ENCODE results near the gene KCNQ1. TPM values are rescaled to one million over a fixed set of nuclear protein-coding genes. Genes with fewer than 3 reads are reported as not detected.

KCNQ1 gene
- total RNA-seq, 4 donors from 2014 or later = 3.2 to 12.7 (median 5.5) TPM

GRCh38 chr11:2699185-2699530 is 254.3 kb downstream of the KCNQ1 start:
- no peak for TF ChIP-seq CTCF (IDR thresholded peaks at IDR 0.05; ENCODE audit: low read depth)

GRCh38 chr11:2699531-2700414 is 255.0 kb downstream of the KCNQ1 start, which contains the start of gene KCNQ1OT1:
Gene KCNQ1OT1 (minus strand): TSS chr11:2699994.
- TF ChIP-seq CTCF (IDR thresholded peaks at IDR 0.05; ENCODE audit: low read depth) = no peak

GRCh38 chr11:2700415-2701211 is 255.8 kb downstream of the KCNQ1 start:
- no peak for TF ChIP-seq CTCF (IDR thresholded peaks at IDR 0.05; ENCODE audit: low read depth)

GRCh38 chr11:2701230-2701629 is 256.4 kb downstream of the KCNQ1 start:
- no peak for TF ChIP-seq CTCF (IDR thresholded peaks at IDR 0.05; ENCODE audit: low read depth)

GRCh38 chr11:2701898-2702434 is 257.2 kb downstream of the KCNQ1 start:
- no peak for TF ChIP-seq CTCF (IDR thresholded peaks at IDR 0.05; ENCODE audit: low read depth)

- TF ChIP-seq CTCF (IDR thresholded peaks at IDR 0.05; ENCODE audit: low read depth) = no peak
Observed at GRCh38 chr11:2702771-2703362, 258.1 kb downstream of the KCNQ1 start.
